H1 (cell line): ENCODE data around the gene AFF1. TPM values are rescaled to one million over a fixed set of nuclear protein-coding genes. Genes with fewer than 3 reads are reported as not detected.
"Not testable (repeated sequence)": the region's sequence is repeated elsewhere in the genome, so short reads cannot be mapped to it uniquely, and the experiment has no call there.

Experiments
- CTCF ChIA-PET: fragments of 300-600 bp; sonication (Branson Sonifier 250); formaldehyde crosslinking; loops from one replicate; lab custom pipeline; 2021; ENCODE audit not compliant: partially characterized antibody; lab: Charles Lee
- POLR2A ChIA-PET: fragments of 300-600 bp; sonication (Branson Sonifier 250); formaldehyde crosslinking; loops from one replicate; lab custom pipeline; 2021; ENCODE audit warnings: inconsistent platforms; ENCODE audit not compliant: partially characterized antibody; lab: Charles Lee
- DNase-seq, 2 experiments: peaks; one replicate each; pipeline versions ENCODE4 v3.0.0 to v3.0.0-alpha.2; 2010 to 2022; ENCODE audit warnings: low spot score in 2 of 2, low read depth in 1 of 2, mixed read lengths in 1 of 2
- FAIRE-seq: peaks from 2 replicates; lab custom pipeline; 2011; peaks lifted over from hg19 to GRCh38; lab: Jason Lieb, UNC
- H2AFZ ChIP-seq: 2 replicates; pipeline ENCODE4 v1.8.1; 2012; ENCODE audit warnings: low read length, inconsistent platforms
- H2AK5ac ChIP-seq: 2 replicates; pipeline ENCODE4 v1.6.1; 2013; ENCODE audit warnings: low read depth, low read length
- H2BK120ac ChIP-seq: replicated peaks from 2 replicates; pipeline ENCODE3; 2013; ENCODE audit warnings: low read depth, low read length, inconsistent platforms
- H2BK12ac ChIP-seq: 2 replicates; pipeline ENCODE4 v1.6.1; 2013; ENCODE audit warnings: low read depth, low read length
- H2BK15ac ChIP-seq: 2 replicates; pipeline ENCODE4 v1.6.1; 2013; ENCODE audit warnings: low read length
- H2BK20ac ChIP-seq: 2 replicates; pipeline ENCODE4 v1.6.1; 2013; ENCODE audit warnings: low read length
- H2BK5ac ChIP-seq: 2 replicates; pipeline ENCODE4 v1.6.1; 2013; ENCODE audit warnings: low read depth, low read length
- H3K14ac ChIP-seq: 2 replicates; pipeline ENCODE4 v1.6.1; 2013; ENCODE audit warnings: inconsistent platforms; ENCODE audit not compliant: insufficient read length
- H3K18ac ChIP-seq: 2 replicates; pipeline ENCODE4 v1.6.1; 2013; ENCODE audit warnings: low read length; ENCODE audit errors: extremely low read depth
- H3K23ac ChIP-seq: 2 replicates; pipeline ENCODE4 v1.6.1; 2013; ENCODE audit warnings: inconsistent platforms; ENCODE audit not compliant: insufficient read length
- H3K23me2 ChIP-seq: 2 replicates; pipeline ENCODE4 v1.6.1; 2013; ENCODE audit warnings: low read depth, low read length
- H3K27ac ChIP-seq: 2 replicates; pipeline ENCODE4 v1.6.1; 2011; ENCODE audit warnings: low read depth, low read length, inconsistent platforms
- H3K27me3 ChIP-seq, 4 experiments: replicated peaks in 1 of 4; 1 replicate in 1 of 4; 2 replicates in 3 of 4; pipeline versions ENCODE4 v1.6.1 to v1.8.1; 2011 to 2013; ENCODE audit warnings: low read length in 3 of 4, mild to moderate bottlenecking in 3 of 4, inconsistent platforms in 2 of 4, mixed read lengths in 2 of 4, moderate library complexity in 1 of 4; ENCODE audit not compliant: control insufficient read depth in 3 of 4, insufficient read depth in 3 of 4; ENCODE audit errors: extremely low read depth in 1 of 4
- H3K36me3 ChIP-seq, 4 experiments: 2 replicates each; pipeline versions ENCODE4 v1.6.1 to v1.8.1; 2011 to 2013; ENCODE audit warnings: mild to moderate bottlenecking in 4 of 4, low read length in 3 of 4, moderate library complexity in 2 of 4, control low read depth in 1 of 4, inconsistent platforms in 1 of 4; ENCODE audit not compliant: insufficient read depth in 4 of 4, control insufficient read depth in 2 of 4
- H3K4ac ChIP-seq: replicated peaks from 2 replicates; pipeline ENCODE3; 2013; ENCODE audit warnings: low read length, low read depth, mixed read lengths, inconsistent platforms; ENCODE audit not compliant: insufficient read length
- H3K4me1 ChIP-seq, 4 experiments: replicated peaks in 1 of 4; 1 replicate in 1 of 4; 2 replicates in 3 of 4; pipeline versions ENCODE4 v1.6.1 to v1.8.1; 2011 to 2013; ENCODE audit warnings: low read length in 3 of 4, inconsistent platforms in 2 of 4, mixed read lengths in 1 of 4; ENCODE audit not compliant: insufficient read depth in 4 of 4, control insufficient read depth in 3 of 4
- H3K4me2 ChIP-seq, 2 experiments: 2 replicates each; pipeline versions ENCODE4 v1.6.1 to v1.8.1; 2011 to 2013; ENCODE audit warnings: low read depth in 2 of 2, low read length in 2 of 2, control low read depth in 1 of 2, inconsistent platforms in 1 of 2, mild to moderate bottlenecking in 1 of 2; ENCODE audit not compliant: insufficient read depth in 1 of 2
- H3K4me3 ChIP-seq, 4 experiments: fragments of 200-600, 300-600 bp in 1 of 4; sonication (generic), shearing (Covaris generic), sonication (Bioruptor Twin) in 1 of 4; 2 replicates each; pipeline versions ENCODE4 v1.5.1 to v1.8.1; 2011 to 2016; ENCODE audit warnings: low read length in 4 of 4, low read depth in 3 of 4, control low read depth in 2 of 4, inconsistent platforms in 2 of 4, mild to moderate bottlenecking in 2 of 4, mixed read lengths in 1 of 4, moderate library complexity in 1 of 4; ENCODE audit not compliant: insufficient read depth in 2 of 4; ENCODE audit errors: extremely low read depth in 1 of 4
- H3K56ac ChIP-seq: replicated peaks from 2 replicates; pipeline ENCODE3; 2013; ENCODE audit warnings: low read depth, mild to moderate bottlenecking, mixed read lengths, low read length, inconsistent platforms; ENCODE audit not compliant: insufficient read length
- H3K79me1 ChIP-seq: 2 replicates; pipeline ENCODE4 v1.6.1; 2013; ENCODE audit warnings: low read depth, low read length, control low read depth
- H3K79me2 ChIP-seq, 2 experiments: 2 replicates each; pipeline versions ENCODE4 v1.6.1 to v1.8.1; 2012 to 2013; ENCODE audit warnings: low read length in 2 of 2, mild to moderate bottlenecking in 2 of 2, inconsistent platforms in 1 of 2; ENCODE audit not compliant: insufficient read depth in 2 of 2, control insufficient read depth in 1 of 2
- H3K9ac ChIP-seq, 4 experiments: replicated peaks in 1 of 4; 1 replicate in 1 of 4; 2 replicates in 3 of 4; pipeline versions ENCODE4 v1.6.1 to v1.8.1; 2011 to 2013; ENCODE audit warnings: low read depth in 3 of 4, low read length in 3 of 4, control low read depth in 2 of 4, mild to moderate bottlenecking in 2 of 4, moderate library complexity in 2 of 4, inconsistent platforms in 1 of 4; ENCODE audit errors: extremely low read depth in 1 of 4
- H3K9me3 ChIP-seq, 2 experiments: 2 replicates each; pipeline versions ENCODE4 v1.6.1 to v1.8.1; 2012 to 2013; ENCODE audit warnings: mild to moderate bottlenecking in 2 of 2, moderate library complexity in 2 of 2, control low read depth in 1 of 2, inconsistent platforms in 1 of 2, low read depth in 1 of 2, low read length in 1 of 2, mixed read lengths in 1 of 2; ENCODE audit not compliant: insufficient read depth in 2 of 2
- H4K20me1 ChIP-seq, 2 experiments: replicated peaks in 1 of 2; 2 replicates each; pipeline versions ENCODE3 to v1.8.1; 2011 to 2013; ENCODE audit warnings: inconsistent platforms in 2 of 2, low read length in 2 of 2, mild to moderate bottlenecking in 1 of 2; ENCODE audit not compliant: insufficient read depth in 2 of 2, control insufficient read depth in 1 of 2
- H4K5ac ChIP-seq: 2 replicates; pipeline ENCODE4 v1.6.1; 2013; ENCODE audit warnings: low read length, low read depth, mixed read lengths, inconsistent platforms; ENCODE audit not compliant: insufficient read length
- H4K8ac ChIP-seq: 2 replicates; pipeline ENCODE4 v1.8.0; 2013; ENCODE audit warnings: mild to moderate bottlenecking, moderate library complexity, low read length, inconsistent platforms; ENCODE audit not compliant: insufficient read depth; ENCODE audit errors: extremely low read depth
- H4K91ac ChIP-seq: replicated peaks from 2 replicates; pipeline ENCODE3; 2013; ENCODE audit warnings: low read length, mixed read lengths, inconsistent platforms; ENCODE audit not compliant: insufficient read length
- POLR2AphosphoS5 ChIP-seq: IDR thresholded peaks from 2 replicates; pipeline ENCODE4 v1.6.1; 2011; ENCODE audit warnings: low read depth, low read length
- ZNF274 ChIP-seq: IDR thresholded peaks from 2 replicates; pipeline ENCODE4 v1.7.0; 2012; ENCODE audit warnings: low read length, borderline replicate concordance; ENCODE audit errors: extremely low read depth
- WGBS, 2 experiments: shearing (Covaris generic) in 1 of 2; methylation state at CpG; one replicate each; pipeline versions ENCODE4 v1.1.6 to v1.1.7; 2013 to 2015; ENCODE audit warnings: low lambda C conversion rate in 2 of 2, mixed read lengths in 2 of 2, inconsistent platforms in 1 of 2, low coverage in 1 of 2, missing lambda C conversion rate in 1 of 2; ENCODE audit not compliant: insufficient replicate concordance in 2 of 2, insufficient coverage in 1 of 2, insufficient read length in 1 of 2; ENCODE audit errors: extremely low coverage in 1 of 2, missing lambda C conversion rate in 1 of 2; 5-methylcytosine and 5-hydroxymethylcytosine counted together
- polyA plus RNA-seq, 7 experiments: library from polyadenylated mRNA; depleted of rRNA in 3 of 7; stranded (reverse) in 5 of 7; unstranded in 2 of 7; fragments of >200 nt in 5 of 7; fragments of 200-250 nt in 2 of 7; gene quantifications; 1 replicate in 5 of 7; 2 replicates in 1 of 7; 4 replicates in 1 of 7; pipeline versions ENCODE4 v1.2.1 to v1.2.3, GENCODE V29; 2011 to 2013; ENCODE audit warnings: missing spikeins in 2 of 7, mixed read lengths in 2 of 7
- total RNA-seq: library from RNA; stranded (reverse); fragmentation: NEBNext Ultra II Directional; extraction: Animal tissue kit (Norgen Biotek cat#: 25700); gene quantifications from 2 replicates; pipeline ENCODE4 v1.2.1, GENCODE V29; 2021

AFF1 gene
- total and polyA plus RNA-seq, 2 of the 8 experiments (the other 6 are each of a cell fraction or from before 2014, with no cell fraction given): 14.8 to 85.5 TPM

DNA sequence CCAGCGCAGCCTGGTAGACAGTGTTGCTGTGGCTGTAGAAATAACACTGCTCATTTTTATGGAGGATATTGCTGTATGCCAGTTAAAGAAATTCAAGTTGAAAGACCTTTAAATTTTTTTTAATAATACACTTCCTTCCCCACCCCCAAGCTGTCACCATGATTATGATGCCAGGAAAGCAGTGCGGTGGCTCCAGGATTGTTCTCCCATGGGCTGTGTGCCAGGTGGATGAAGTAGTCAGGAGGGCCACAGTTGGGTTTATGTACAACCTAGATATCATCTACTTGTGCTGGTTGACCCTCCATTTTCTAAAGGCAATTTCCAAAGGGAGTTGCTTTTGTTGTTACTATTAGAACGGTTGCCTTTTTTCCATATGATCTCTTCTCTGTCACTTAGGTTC lies 136.6 kb downstream of the AFF1 start (continued):
- TF ChIP-seq POLR2AphosphoS5 (no peak), ZNF274 (no peak)

DNA sequence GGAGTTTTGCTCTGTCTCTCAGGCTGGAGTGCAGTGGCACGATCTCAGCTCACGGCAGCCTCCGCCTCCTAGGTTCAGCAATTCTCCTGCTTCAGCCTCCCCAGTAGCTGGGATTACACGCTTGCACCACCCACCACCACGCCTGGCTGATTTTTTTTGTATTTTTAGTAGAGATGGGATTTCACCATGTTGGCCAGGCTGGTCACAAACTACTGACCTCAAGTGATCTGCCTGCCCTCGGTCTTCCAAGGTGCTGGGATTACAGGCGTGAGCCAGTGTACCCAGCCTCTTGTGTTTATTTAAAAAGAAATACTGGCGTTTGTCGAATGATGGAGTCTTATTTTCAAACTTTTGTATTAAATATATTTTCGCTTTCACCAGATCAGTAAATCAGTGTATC lies 137.7 kb downstream of the AFF1 start:
- H3K9ac ChIP-seq, H3K23me2 ChIP-seq, H4K5ac ChIP-seq, H4K8ac ChIP-seq, H3K4ac ChIP-seq, H2AK5ac ChIP-seq, H3K9me3 ChIP-seq, H3K27ac ChIP-seq, FAIRE-seq, H2BK5ac ChIP-seq, POLR2A ChIA-PET, H2BK20ac ChIP-seq, H2BK15ac ChIP-seq, H2BK12ac ChIP-seq, H3K4me2 ChIP-seq, H3K27me3 ChIP-seq, H3K36me3 ChIP-seq, H3K4me3 ChIP-seq, H3K14ac ChIP-seq, H2AFZ ChIP-seq, H3K79me1 ChIP-seq, H4K91ac ChIP-seq, DNase-seq, H4K20me1 ChIP-seq, H3K18ac ChIP-seq, H3K56ac ChIP-seq, H2BK120ac ChIP-seq, H3K23ac ChIP-seq: not testable (repeated sequence)
- H3K79me2 ChIP-seq: peaks cover 0 to 64% of the 10 kb centered on the region in 2 experiments; a peak in 2 of 4 replicates
- CTCF ChIA-PET: interaction anchor here (1.7 kb wide), 1 partner anchor 20 kb away, joined by 4 read pairs; no protein-coding TSS in a partner anchor
- WGBS, 2 experiments: 87% methylated on average over 10 of the region's 10 CpGs; no CpG with 5 or more reads in 1 of the 2 experiments
- peaks cover 0 to 18% (median 2%) of the 10 kb centered on the region in 4 experiments; a peak in 4 of 7 replicates for H3K4me1 ChIP-seq
